Fibroblast of mammary gland (primary cell): Measurements from ENCODE around the gene PARP11.
A peak's percentile ranks its signal among the peaks of the same experiment; 100 is the strongest.

Experiments
- DNase-seq: peaks from one replicate; pipeline ENCODE4 v3.0.0-alpha.2; 2010; ENCODE audit warnings: low read depth
- H3K4me3 ChIP-seq: 2 replicates; pipeline ENCODE4 v1.5.1; 2011; ENCODE audit warnings: low read depth, mild to moderate bottlenecking, low read length, moderate library complexity; ENCODE audit not compliant: control insufficient read depth
- TF ChIP-seq, protein P1 (sequence below): conservative IDR thresholded peaks from 2 replicates; pipeline ENCODE4 v1.5.1; 2011; ENCODE audit warnings: low read depth, low read length, inconsistent platforms; ENCODE audit not compliant: control insufficient read depth, insufficient read depth

The PARP11 gene

DNA sequence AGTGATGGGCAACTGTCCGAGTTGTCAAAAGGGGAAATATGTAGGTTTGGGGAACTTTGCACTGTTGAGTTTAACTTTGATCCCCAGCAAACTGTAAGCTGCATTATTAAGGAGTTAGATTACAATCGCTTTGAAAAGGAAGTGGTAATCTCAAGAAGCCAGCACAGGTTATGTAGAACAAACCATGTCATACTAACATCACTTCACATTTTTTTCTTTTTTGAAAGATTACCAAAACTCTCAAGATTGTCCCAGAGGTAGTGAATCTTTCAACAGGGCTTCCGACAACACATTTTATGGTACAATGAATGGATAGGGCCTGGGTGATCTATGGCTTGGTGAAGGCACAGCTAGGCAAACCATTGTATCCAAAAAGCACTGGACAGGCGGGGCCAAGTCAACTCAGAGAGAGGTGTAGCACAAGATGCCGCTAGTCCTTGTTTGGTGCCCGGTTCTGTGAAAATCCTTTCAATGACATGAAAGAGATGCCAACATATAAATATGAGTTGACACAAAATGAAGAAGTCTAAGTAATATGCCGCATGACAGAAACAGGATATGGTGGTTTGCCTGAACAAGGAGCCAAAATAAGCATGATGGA is 24.3 kb upstream of the PARP11 start:
- H3K4me3 ChIP-seq = no peak overlapping the region
- DNase-seq = no peak
- TF ChIP-seq, protein P1, sequence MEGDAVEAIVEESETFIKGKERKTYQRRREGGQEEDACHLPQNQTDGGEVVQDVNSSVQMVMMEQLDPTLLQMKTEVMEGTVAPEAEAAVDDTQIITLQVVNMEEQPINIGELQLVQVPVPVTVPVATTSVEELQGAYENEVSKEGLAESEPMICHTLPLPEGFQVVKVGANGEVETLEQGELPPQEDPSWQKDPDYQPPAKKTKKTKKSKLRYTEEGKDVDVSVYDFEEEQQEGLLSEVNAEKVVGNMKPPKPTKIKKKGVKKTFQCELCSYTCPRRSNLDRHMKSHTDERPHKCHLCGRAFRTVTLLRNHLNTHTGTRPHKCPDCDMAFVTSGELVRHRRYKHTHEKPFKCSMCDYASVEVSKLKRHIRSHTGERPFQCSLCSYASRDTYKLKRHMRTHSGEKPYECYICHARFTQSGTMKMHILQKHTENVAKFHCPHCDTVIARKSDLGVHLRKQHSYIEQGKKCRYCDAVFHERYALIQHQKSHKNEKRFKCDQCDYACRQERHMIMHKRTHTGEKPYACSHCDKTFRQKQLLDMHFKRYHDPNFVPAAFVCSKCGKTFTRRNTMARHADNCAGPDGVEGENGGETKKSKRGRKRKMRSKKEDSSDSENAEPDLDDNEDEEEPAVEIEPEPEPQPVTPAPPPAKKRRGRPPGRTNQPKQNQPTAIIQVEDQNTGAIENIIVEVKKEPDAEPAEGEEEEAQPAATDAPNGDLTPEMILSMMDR = no peak

DNA sequence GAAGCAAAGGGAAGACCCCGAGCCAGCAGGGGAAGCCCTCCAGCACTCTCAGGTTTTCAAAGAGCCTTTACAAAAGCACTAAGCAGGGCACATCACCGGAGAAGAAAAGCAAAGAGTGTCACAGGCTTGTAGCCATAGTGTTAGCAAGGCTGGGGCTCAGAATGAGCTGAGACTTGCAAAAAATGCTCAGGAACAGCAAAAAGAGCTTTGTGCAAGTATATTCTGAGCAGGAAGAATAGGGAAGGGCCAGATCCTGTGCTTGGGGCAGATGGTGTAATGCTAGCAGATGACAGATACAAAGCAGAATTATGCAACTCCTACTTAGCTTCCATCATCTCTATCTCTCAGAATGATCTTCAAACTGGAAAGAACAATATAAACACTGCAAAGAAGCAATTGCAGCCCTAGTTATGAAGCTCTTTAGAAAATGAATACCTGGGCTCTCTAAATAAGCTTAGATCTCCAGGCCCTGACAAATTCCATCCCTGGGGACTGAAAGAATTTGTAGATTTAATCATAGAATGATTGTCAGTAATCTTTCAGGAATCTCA is 23.7 kb upstream of the PARP11 start:
- peak; percentile 18 for DNase-seq
- TF ChIP-seq, protein P1 = no peak
- H3K4me3 ChIP-seq = no peak overlapping the region

DNA sequence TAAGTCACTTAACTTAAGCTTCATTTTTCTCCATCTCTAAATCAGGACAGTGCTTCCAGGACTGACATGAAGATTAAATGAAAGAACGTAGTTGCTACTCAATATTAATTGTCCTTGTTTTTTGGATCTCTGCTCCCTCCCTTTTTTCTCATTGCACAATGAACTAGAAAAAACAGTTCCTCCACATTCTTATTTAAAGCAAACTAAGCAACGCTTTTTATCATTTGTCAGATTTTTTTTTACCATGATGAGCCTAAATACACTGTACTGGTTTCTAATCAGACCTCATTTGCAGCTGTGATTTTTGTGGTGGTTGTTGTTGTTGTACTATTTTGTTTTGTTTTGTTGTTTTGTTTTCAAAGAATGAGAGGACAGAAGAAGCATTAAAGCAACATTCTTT is 23.2 kb upstream of the PARP11 start:
- no peak for DNase-seq
- H3K4me3 ChIP-seq = no peak overlapping the region
- TF ChIP-seq, protein P1 = no peak

DNA sequence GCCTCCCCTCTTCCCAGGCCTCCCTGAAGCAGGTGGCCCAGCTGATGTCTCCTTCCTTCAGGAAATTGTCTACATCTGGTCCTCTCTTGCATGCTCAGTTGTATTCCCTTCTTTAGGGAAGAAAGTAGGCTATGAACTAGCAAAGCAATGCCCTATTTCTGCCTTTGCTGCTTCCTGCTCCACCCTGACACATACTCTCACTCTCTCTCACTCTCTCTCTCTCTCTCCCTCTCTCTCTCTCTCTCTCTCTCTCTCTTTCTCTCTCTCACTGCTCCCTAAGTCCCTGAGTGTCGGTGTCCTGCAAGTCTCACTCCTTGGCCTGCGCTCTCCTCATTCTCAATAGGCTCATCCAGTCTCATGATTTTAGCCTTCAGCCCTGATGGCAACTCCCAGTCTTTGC is 19.4 kb upstream of the PARP11 start:
- no peak for DNase-seq

DNA sequence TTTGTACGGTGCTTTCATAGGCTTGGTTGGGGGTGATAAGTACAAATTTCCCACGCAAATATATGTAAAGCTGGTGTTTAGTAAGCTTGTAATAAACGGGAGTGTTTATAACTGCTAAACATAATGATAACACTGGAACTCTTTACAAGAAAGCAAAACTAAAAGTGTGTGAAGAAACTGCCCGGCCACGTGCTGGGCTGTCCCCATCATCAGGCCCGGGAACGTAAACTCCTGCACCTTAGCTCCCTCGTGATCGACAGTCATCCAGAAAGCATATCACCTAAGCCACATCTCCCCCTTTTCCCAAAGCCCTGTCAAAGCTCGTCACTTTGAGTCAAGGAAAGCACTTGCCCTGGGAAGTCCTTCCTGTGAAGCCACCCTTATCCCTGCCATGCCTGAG is 18.0 kb upstream of the PARP11 start:
- TF ChIP-seq, protein P1 = no peak
- H3K4me3 ChIP-seq = no peak overlapping the region
- DNase-seq = no peak

More for the DNA sequence above, 19.4 kb upstream of the PARP11 start:
- no peak overlapping the region for H3K4me3 ChIP-seq
- TF ChIP-seq, protein P1 = no peak

DNA sequence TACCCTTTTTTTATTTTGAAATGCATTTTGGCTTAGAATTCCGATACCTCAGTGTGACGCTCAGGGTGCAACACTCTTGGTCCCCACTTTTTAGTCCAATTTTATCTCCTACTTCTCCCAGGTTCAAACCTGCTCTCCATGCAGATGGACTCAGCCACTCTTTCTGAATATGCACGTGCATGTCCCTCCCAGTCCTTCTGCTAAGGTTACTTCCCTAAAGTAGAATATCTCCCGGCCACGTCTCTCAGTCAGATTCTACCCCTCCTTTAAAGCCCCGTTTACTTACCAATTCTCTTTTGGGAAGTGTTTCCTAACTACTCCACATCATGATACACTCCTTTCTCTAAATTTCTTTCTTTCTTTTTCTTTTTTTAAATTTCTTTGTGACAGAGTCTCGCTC is 15.5 kb upstream of the PARP11 start:
- TF ChIP-seq, protein P1 = no peak
- no peak for DNase-seq
- no peak overlapping the region for H3K4me3 ChIP-seq
